Measurements from ENCODE around the gene AKAP6. TPM values are rescaled to one million over a fixed set of nuclear protein-coding genes. Genes with fewer than 3 reads are reported as not detected.

The AKAP6 gene
- total and polyA plus RNA-seq, 2 of the 8 experiments (the other 6 are each of a cell fraction or from before 2014, with no cell fraction given), result 0.09 to 0.89 TPM

DNA sequence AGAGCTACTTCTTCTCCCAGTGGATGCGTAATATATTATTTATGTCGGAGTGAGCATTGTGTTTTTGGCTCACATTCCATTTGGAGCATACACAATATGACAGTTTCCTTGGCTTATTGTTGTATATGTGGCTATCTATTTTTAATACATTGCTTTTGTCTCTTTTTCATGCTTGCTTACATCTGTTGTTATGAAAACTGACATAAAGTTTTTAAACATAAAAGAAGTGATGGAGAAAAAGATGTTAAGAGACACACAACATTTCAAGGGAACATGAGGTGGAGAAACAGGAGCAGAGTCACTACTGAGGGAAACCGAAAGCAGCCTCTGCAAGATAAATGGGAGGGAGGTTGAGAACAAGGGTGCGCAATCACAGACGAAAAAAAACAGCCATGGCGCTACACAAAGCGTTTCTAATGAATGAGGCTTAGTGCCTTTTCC, 381.2 kb downstream of the AKAP6 start:
- no peaks in the 10 kb centered on the region for H3K9me3 ChIP-seq (ENCODE audit: insufficient read depth in 2 of 2, low read depth in 1 of 2, low read length in 1 of 2)
- H4K8ac ChIP-seq (ENCODE audit: extremely low read depth, insufficient read depth, low read length), result no peak overlapping the region
- 91% methylated on average over 7 of the region's 7 CpGs; no CpG with 5 or more reads in 1 of the 2 experiments for WGBS, 2 experiments (ENCODE audit: extremely low coverage in 1 of 2, insufficient coverage in 1 of 2, insufficient read length in 1 of 2, insufficient replicate concordance in 2 of 2, low coverage in 1 of 2, low lambda C conversion rate in 2 of 2, missing lambda C conversion rate in 1 of 2)
- H4K91ac ChIP-seq (replicated peaks; ENCODE audit: insufficient read length, low read length), result no peak overlapping the region
- H3K4me2 ChIP-seq (ENCODE audit: insufficient read depth in 1 of 2, low read depth in 2 of 2, low read length in 2 of 2), result no peak overlapping the region
- ChIA-PET POLR2A (ENCODE audit: partially characterized antibody) (no interaction called here), CTCF (ENCODE audit: partially characterized antibody) (interaction anchor here (0.6 to 1.3 kb wide), 8 partner anchors 8 to 1082 kb away, joined by 3 to 8 read pairs (median 3); no protein-coding TSS in a partner anchor)
- no peak overlapping the region for H3K18ac ChIP-seq (ENCODE audit: extremely low read depth, low read length)
- H3K23me2 ChIP-seq (ENCODE audit: low read depth, low read length), result no peaks in the 10 kb centered on the region
- no peaks in the 10 kb centered on the region for H3K27me3 ChIP-seq (replicated peaks in 1 of 4; ENCODE audit: control insufficient read depth in 3 of 4, extremely low read depth in 1 of 4, insufficient read depth in 3 of 4, low read length in 3 of 4)
- no peak overlapping the region for H2BK5ac ChIP-seq (ENCODE audit: low read depth, low read length)
- no peak overlapping the region for H2BK12ac ChIP-seq (ENCODE audit: low read depth, low read length)
- H3K23ac ChIP-seq (ENCODE audit: insufficient read length), result no peak overlapping the region
- H3K4ac ChIP-seq (replicated peaks; ENCODE audit: insufficient read length, low read depth, low read length), result no peak overlapping the region
- no peaks in the 10 kb centered on the region for H3K4me1 ChIP-seq (replicated peaks in 1 of 4; ENCODE audit: control insufficient read depth in 3 of 4, insufficient read depth in 4 of 4, low read length in 3 of 4)
- no peak overlapping the region for H2BK15ac ChIP-seq (ENCODE audit: low read length)
- H4K5ac ChIP-seq (ENCODE audit: insufficient read length, low read depth, low read length), result no peak overlapping the region
- no peak overlapping the region for H2AK5ac ChIP-seq (ENCODE audit: low read depth, low read length)
- no peak overlapping the region for H2BK120ac ChIP-seq (replicated peaks; ENCODE audit: low read depth, low read length)
- no peak overlapping the region for H3K9ac ChIP-seq (replicated peaks in 1 of 4; ENCODE audit: extremely low read depth in 1 of 4, low read depth in 3 of 4, low read length in 3 of 4)
- no peaks in the 10 kb centered on the region for H4K20me1 ChIP-seq (replicated peaks in 1 of 2; ENCODE audit: control insufficient read depth in 1 of 2, insufficient read depth in 2 of 2, low read length in 2 of 2)
- no peak overlapping the region for H2BK20ac ChIP-seq (ENCODE audit: low read length)
- no peaks in the 10 kb centered on the region for H3K79me2 ChIP-seq (ENCODE audit: control insufficient read depth in 1 of 2, insufficient read depth in 2 of 2, low read length in 2 of 2)
- TF ChIP-seq TCF12 (IDR thresholded peaks at IDR 0.05; ENCODE audit: low read depth, low read length), result no peak
- TF ChIP-seq CHD1 (IDR thresholded peaks at IDR 0.05; ENCODE audit: low read depth, low read length), result no peak
- no peak for TF ChIP-seq RAD21 (IDR thresholded peaks at IDR 0.05 in 1 of 2, conservative IDR thresholded peaks at IDR 0.05 in 1 of 2; ENCODE audit: low read depth in 2 of 2, low read length in 2 of 2)
- no peak for TF ChIP-seq ZNF274 (IDR thresholded peaks at IDR 0.05; ENCODE audit: borderline replicate concordance, extremely low read depth, low read length)
- TF ChIP-seq POU5F1 (IDR thresholded peaks at IDR 0.05; ENCODE audit: low read depth, low read length), result no peak
- TF ChIP-seq SIN3A (conservative IDR thresholded peaks at IDR 0.05 in 1 of 2, IDR thresholded peaks at IDR 0.05 in 1 of 2; ENCODE audit: low read depth in 1 of 2, low read length in 2 of 2), result no peak
- no peak for TF ChIP-seq CEBPB (IDR thresholded peaks at IDR 0.05; ENCODE audit: low read depth, low read length)
- TF ChIP-seq ASH2L (IDR thresholded peaks at IDR 0.05; ENCODE audit: low read length), result no peak
- TF ChIP-seq SUZ12 (IDR thresholded peaks at IDR 0.05; ENCODE audit: low read length), result no peak
- TF ChIP-seq KDM4A (IDR thresholded peaks at IDR 0.05; ENCODE audit: low read depth, low read length, severe bottlenecking), result no peak
- no peak for FAIRE-seq
- no peak for DNase-seq (ENCODE audit: low read depth in 1 of 2, low spot score in 2 of 2)
- no peak overlapping the region for H3K14ac ChIP-seq (ENCODE audit: insufficient read length)
- H3K36me3 ChIP-seq (ENCODE audit: control insufficient read depth in 2 of 4, insufficient read depth in 4 of 4, low read length in 3 of 4), result no peaks in the 10 kb centered on the region
- no peak overlapping the region for H3K27ac ChIP-seq (ENCODE audit: low read depth, low read length)
- no peak overlapping the region for H3K56ac ChIP-seq (replicated peaks; ENCODE audit: insufficient read length, low read depth, low read length)
- H3K4me3 ChIP-seq (ENCODE audit: extremely low read depth in 1 of 4, insufficient read depth in 2 of 4, low read depth in 3 of 4, low read length in 4 of 4), result no peak overlapping the region
- no peak overlapping the region for H2AFZ ChIP-seq (ENCODE audit: low read length)
- H3K79me1 ChIP-seq (ENCODE audit: low read depth, low read length), result no peaks in the 10 kb centered on the region
